GM13976 (cell line): ENCODE data around the gene LYG2.
"Not testable (repeated sequence)": the region's sequence is repeated elsewhere in the genome, so short reads cannot be mapped to it uniquely, and the experiment has no call there.

ENCODE experiments used
- DNase-seq: peaks from one replicate; pipeline ENCODE4 v3.0.0; 2012; ENCODE audit warnings: low spot score
- CTCF ChIP-seq: IDR thresholded peaks from 2 replicates; pipeline ENCODE4 v1.5.1; 2012; ENCODE audit warnings: borderline replicate concordance, mild to moderate bottlenecking; ENCODE audit not compliant: insufficient read depth; ENCODE audit errors: extremely low read depth, missing control alignments, control extremely low read depth
- in situ Hi-C: fragments of 300-500 bp; cut with MboI; formaldehyde crosslinking; loops from one replicate; pipeline ENCODE4 v1.12.0; 2022; ENCODE audit warnings: low sequenced_read_pairs, mixed read lengths, inconsistent platforms; ENCODE audit not compliant: unreplicated experiment

Gene LYG2

GRCh38 chr2:99205491-99205890 lies 50.0 kb downstream of the LYG2 start:
- in situ Hi-C loops, result no loop called here
- no peak for DNase-seq
- TF ChIP-seq CTCF, result no peak

GRCh38 chr2:99201959-99202678 lies 53.3 kb downstream of the LYG2 start:
- DNase-seq, result no peak
- TF ChIP-seq CTCF, result no peak
- in situ Hi-C loops, result no loop called here

GRCh38 chr2:99200076-99200800 lies 55.2 kb downstream of the LYG2 start:
- no peak for TF ChIP-seq CTCF
- DNase-seq, result no peak
- in situ Hi-C loops, result no loop called here

- TF ChIP-seq CTCF, result no peak
- DNase-seq, result no peak
- in situ Hi-C loops, result loop anchor here (25.0 kb wide), 1 partner anchor 289 kb away; the partner anchor contains the start of gene REV1
Observed at GRCh38 chr2:99198103-99198841, 57.2 kb downstream of the LYG2 start.

- in situ Hi-C loops, result loop anchor here (25.0 kb wide), 1 partner anchor 295 kb away; the partner anchor contains the start of gene REV1
Observed at GRCh38 chr2:99192364-99192763, 63.1 kb downstream of the LYG2 start.

More at GRCh38 chr2:99192364-99192763, 63.1 kb downstream of the LYG2 start:
- DNase-seq, result not testable (repeated sequence)
